GM19328 (cell line): Measurements from ENCODE around the gene C3orf33.

Experiments
- ATAC-seq: cut with Tn5 transposase; IDR thresholded peaks from one replicate; pipeline ENCODE4 v1.9.1; 2021; ENCODE audit warnings: mild to moderate bottlenecking, moderate library complexity; ENCODE audit not compliant: unreplicated experiment

Gene C3orf33

DNA sequence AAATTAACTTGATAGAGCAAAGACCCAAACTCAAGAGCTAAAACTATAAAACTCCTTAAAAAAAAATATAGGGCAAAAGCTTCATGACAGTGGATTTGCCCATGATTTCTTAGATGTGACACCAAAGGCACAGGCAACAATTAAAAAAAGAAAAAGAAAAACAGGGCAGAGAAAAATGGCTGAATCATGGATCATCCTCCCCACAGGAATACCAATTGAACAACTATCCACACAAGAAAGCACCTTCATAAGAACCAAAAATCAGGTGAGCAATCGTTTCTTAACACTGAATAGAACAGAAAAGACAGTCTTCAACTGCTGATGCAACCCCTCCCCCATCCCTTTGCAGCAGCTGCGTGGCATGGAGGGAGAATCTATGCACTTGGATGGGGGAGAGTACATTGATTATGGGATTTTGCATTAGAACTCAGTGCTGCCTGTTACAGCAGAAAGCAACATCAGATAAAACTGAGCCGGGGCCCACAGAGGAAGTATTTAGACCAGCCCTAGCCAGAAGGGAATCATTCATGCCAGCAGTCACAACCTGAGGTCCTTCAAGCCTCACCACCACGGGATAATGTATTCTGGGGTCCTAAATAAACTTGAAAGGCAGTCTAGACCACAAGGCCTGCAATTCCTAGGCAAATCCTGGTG, 15.7 kb downstream of the C3orf33 start:
- ATAC-seq: no peak

DNA sequence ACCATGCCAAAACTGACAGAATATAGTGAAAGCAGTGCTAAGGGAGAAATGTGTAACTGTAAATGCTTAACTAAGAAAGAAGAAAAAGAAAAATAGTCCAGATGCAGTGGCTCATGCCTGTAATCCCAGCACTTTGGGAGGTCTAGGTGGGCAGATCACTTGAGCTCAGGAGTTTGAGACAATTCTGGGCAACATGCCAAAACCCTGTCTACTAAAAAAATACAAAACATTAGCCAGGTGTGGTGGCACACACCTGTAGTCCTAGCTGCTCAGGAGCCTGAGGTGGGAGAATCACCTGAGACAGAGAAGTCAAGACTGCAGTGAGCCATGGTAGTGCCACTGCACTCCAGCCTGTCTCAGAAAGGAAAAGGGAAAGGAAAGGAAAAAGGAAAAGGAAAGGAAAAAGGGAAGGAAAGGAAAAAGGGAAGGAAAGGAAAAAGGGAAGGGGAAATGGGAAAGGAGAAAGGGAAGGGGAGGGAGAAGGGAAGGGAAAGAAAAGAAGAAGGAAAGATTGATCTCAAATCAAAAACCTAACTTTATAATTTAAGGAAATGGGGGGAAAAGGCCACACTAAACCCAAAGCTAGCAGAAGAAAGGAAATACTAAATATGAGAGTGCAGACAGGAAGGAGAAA, 20.3 kb downstream of the C3orf33 start:
- no peak for ATAC-seq

DNA sequence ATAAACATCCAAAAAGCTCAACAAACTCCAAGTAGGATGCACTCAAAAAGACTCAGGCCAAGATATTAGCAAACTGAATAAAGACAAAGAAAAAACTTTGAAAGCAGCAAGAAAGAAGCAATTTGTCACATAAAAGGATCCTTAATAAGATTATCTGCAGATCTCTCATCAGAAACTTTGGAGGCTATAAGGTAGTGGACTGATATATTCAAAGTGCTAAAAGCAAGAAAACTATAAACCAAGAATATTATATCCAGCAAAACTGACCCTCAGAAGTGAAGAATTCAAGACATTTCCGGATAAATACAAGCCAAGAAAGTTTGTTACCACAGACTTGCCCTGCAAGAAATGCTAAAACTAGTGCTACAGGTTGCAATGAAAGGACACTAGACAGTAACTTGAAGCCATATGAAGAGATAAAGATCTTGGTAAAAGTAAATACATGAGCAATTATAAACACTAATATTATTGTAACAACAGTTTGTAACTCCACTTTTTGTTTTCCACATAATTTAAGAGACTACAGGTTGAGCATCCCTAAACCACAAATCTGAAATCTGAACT, 23.6 kb downstream of the C3orf33 start:
- no peak for ATAC-seq

DNA sequence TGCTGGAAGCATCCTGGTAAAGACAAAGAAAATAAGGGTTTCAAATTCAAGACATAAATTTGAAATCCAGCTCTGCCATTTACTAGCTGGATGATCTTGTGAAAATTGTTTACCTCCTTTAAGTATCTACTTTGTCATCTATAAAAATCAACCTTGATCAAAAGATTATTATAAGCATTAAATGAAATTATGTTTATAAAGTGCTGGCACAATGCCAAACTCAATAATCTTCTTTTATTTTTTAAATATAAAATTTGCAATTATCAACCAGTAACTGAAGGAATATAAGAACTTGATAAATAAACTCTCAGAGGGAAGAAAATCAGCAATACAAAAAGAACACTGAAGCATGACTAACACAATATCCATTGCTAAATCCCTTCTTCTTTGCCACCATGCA, 25.8 kb downstream of the C3orf33 start:
- ATAC-seq: no peak

DNA sequence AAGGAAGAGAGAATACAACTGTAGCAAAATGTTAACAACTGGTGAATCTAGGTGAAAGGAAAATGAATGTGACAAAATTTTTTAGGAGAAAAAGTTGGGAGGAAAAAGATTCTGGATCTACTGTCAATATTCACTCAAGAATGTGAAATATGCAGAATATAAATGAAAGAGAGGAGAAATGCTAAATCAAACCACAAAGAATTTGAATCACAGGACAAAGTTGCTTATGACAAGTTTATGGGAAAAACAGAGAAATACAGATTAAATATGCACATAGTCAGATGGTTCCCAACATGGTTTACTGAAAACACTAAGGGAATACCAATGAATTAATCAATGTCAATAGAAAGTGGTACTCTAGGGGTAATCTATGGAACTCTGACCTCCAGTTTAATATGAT, 27.6 kb downstream of the C3orf33 start:
- ATAC-seq: no peak

DNA sequence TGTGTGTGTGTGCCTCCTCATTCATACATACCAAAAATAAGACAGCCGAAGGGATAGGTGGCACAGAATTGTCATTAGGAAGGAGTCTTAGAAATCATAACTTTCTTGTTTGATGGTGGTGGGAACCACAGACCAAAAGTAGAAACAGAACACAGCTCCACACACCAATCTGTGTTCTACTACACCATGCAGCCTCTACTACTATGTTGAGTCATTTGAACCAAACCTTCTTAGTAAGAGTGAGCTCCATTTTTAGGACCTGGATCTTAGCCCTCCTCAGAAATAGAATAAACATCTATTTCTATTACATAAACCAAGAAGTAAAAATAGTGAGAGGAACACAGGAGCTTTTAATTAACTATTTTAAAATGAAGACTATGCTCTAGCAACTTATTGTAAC, 33.3 kb downstream of the C3orf33 start:
- ATAC-seq: no peak

DNA sequence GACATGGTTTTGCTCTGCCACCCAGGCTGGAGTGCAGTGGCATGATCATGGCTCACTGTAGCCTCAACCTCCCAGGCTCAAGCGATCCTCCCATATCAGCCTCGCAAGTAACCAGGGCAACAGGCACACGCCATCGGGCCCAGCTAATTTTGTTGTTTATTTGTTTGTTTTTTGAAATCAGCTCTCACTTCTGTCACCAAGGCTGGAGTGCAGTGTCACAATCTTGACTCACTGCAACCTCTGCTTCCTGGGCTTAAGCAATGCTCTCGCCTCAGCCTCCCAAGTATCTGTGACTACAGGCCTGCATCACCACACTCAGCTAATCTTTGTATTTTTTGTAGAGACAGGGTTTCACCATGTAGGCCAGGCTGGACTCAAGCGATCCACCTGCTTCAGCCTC, 35.0 kb downstream of the C3orf33 start:
- ATAC-seq: no peak

DNA sequence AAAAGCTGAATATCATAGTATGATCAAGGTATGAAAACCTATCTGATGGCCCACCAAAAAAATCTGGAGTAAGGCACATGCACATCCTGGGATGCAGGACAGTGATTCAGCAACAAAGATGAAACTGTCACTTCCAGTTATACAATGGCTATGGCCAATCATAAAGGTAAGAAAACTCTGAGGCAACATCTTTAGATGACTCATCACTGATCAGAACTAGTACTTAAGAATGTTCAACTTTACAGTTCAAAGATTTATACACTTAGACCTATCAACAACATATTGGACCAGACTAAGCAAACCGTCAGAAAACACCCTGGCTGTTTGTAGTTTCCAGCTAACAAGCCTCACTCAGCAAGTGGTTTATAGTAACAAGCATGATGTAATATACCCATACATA, 39.9 kb downstream of the C3orf33 start:
- no peak for ATAC-seq

DNA sequence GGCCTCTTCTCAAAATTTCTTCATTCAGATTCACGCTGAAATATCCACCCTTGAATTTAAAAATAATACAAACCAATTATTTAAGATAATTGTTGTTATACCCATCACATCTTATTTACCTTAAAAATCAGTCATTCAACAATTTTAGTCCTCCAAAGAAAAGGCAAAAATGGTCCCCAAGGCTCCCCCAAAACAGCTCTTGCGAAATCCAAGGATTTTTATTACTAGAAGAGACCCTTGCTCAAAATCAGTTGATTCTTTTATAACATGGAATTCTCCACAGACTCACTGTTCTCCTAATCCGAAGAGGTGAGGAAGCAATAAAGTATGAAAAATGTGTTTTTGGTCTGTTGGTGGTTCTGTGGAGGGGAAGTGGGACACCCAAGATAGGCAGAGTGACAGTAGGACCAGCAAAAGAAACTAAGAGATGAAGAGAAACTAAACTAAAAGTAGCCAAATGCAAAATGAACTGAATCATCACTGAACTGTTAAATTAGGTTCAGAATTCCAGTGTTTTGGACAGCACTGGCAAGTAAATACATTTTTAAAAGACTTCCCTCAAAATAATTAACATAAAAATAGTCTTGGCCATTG, 42.1 kb downstream of the C3orf33 start:
- ATAC-seq: no peak

DNA sequence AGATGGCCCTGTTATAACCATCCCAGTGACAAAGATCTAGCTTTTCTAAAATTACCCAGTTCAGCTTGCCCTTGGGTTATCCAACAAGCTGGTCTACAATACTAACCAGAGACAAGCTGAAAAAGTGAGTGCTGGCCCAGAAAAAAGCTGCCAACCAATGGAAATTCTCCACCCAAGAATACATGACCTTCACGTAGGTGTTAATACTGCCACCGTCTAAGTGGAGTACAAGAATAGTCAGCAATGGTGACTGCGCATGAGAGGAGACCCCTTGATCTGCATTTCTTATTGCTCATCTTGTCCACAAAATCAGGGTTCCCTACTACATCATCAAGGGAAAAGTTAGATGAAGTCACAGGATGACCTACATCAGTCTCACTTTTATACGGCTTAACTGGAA, 45.4 kb downstream of the C3orf33 start:
- ATAC-seq: no peak

DNA sequence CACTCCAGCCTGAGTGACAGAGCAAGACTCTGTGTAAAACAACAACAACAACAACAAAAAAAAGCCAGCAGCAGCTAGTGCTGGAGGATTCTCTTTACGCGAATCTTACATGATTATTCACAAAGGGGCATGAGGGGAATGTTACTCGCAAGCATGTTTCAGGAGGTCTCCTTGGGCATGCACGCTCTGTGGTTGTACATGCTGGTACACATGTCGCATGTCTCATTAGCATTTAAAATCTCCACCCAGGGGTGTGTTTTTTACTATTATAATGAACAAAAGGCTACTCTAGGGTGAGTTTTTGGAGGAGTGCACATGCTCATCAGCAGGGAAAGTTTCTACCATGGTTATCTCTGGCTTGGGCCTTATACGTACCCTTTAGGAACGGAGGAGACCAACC, 48.5 kb downstream of the C3orf33 start:
- ATAC-seq: no peak

DNA sequence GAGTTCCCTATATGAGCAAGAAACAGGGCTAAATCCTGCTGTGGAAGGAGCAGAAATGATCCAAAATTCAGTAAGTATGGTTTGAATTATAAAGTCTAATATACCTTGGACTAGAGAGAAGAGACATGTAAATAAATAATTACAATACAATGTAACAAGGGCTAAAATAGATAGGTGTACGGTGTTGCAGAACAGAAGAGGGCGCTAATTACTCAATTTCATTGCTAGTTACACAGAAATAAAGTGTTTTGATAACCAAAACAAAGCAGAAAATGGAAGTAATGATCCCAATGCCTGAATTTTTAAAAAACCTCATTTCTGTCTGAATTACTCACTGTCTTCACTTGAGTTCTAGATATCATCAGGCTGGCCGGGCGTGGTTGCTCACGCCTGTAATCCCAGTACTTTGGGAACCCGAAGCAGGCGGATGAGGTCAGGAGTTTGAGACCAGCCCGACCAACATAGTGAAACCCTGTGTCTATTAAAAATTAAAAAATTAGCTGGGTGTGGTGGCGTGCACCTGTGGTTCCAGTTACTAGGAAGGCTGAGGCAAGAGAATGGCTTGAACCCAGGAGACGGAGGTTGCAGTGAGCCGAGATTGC, 52.9 kb downstream of the C3orf33 start:
- ATAC-seq: no peak

DNA sequence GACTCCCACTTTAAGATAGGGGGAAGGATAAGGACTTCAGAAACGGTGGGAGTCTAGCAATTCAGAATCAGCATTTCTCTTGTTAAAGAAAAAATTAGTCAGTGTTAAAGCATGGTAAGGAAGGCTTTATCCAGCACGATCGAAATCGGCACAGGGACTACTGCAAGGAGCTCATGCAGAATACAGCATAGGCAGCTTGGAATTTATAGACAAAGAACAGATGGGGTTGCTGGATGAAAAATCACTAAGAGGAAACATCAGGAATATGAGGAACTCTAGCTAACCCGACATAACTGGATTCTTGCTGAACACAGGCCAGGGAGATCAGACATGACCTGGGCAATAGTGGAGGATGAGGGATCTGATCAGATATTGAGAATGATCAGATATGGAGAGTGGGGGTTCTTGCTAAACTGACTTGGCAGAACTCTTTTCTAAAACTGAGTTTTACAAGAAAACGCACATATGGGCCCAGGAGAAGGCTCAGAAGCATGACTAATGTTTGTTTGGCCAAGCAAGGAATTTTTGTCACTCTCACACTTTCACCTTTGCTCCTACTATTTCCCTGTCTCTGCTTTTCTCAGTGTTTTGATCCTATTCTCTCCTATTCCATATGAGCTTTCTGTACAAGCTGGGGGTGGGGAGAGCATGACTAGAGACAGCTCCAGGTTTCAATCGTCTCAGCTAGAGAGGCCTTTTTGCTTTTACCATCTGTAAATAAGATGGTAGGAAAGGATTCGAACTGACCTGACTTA, 57.3 kb downstream of the C3orf33 start:
- no peak for ATAC-seq

DNA sequence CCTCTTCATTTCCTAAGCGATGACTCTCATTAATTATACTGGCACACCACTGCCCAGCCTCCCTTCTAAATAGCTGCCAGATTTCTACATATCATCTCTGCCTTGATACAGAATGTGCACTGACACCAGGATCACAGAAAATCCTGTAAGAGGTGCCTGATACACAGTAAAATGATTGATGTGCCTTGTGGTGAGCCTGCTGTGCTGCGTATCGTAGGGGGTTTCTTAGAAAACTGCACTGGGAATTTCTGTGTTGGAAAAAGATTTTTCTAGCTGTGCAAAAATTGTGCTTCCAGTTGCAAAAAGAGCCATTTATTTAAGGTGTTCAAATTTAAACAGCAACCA, 58.2 kb downstream of the C3orf33 start:
- ATAC-seq: no peak

DNA sequence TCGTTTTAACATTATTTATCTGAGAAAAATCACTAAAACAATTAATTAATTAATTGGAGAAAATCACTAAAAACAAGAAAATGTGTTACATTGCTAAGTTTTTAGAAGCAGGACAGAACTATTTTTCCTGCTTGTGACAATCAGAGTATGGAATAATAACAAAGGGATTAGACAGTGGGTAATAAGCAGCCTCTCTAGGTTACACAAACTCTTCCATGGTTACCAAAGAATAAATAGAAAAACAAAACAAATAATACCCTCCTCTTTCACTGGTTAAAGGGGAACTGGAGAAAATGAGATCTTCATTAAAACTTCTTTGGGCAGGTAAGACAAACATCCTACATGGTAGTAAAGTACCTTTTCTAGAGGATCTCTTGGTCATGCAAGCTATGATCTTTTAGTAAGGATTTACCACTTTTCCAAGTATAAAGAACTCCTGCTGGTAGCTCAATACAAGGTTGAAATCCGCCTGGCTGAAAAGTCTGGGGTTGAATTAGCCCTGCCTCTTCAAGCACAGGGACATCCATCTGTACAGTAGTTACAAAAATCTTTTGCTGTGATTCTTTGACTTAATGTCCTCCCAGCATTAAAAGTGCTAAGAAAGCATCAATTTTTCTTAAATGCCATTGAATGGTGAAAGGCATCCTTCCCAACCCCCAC, 58.7 kb downstream of the C3orf33 start:
- ATAC-seq: no peak

DNA sequence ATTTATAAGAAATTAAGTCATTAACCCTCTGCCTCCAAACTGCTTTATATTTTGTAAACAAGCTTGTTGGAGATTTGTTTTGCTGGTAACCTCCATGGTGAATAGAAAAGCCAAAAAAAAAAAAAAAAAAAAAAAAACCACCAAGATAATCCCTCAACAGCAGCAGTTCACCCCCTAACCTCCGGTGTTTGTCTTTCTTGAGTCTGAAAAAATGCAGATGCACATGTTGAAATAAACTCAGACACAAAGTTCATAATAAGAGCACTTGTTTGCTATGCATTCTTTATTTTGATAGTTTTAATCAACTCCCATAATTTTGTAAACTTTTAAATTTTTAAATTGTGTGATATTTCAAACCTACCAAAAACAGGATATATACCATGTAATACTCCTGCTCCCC, 59.4 kb downstream of the C3orf33 start:
- ATAC-seq: no peak

DNA sequence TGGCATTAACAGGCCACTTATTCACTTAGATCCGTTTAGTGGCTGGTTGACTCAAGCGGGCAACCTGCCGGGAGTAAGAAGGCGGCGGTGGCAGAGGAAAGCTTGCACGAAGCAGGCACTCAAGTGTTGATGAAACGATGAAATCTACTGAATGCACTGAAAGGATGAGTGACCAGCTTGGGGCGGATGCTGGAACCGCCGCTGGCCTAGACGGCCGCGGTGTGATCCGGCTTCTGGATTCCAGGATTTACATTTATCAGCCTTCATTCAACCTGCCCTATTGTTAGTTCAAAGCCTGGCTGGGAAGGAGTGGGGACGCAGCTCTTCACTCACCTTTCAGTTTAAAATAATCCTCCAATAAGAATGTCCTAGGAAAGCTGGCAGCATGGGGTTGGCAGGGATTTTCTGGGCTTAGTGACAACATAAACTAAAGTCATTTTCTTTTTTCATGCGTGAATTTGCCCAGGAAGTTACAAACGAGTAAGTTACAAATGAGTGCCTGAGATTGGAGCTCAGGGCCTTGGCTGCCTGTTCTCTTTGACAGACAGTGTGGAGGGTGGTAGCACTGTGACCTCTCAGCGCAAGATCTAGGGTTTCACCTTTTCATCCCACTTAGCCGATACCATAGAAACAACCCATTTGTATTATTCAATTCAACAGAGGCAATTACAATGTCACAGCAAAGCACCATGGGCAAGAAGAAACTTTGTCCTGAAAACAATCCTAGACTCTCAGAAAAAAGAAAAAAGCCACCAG, 60.1 kb downstream of the C3orf33 start:
- no peak for ATAC-seq

DNA sequence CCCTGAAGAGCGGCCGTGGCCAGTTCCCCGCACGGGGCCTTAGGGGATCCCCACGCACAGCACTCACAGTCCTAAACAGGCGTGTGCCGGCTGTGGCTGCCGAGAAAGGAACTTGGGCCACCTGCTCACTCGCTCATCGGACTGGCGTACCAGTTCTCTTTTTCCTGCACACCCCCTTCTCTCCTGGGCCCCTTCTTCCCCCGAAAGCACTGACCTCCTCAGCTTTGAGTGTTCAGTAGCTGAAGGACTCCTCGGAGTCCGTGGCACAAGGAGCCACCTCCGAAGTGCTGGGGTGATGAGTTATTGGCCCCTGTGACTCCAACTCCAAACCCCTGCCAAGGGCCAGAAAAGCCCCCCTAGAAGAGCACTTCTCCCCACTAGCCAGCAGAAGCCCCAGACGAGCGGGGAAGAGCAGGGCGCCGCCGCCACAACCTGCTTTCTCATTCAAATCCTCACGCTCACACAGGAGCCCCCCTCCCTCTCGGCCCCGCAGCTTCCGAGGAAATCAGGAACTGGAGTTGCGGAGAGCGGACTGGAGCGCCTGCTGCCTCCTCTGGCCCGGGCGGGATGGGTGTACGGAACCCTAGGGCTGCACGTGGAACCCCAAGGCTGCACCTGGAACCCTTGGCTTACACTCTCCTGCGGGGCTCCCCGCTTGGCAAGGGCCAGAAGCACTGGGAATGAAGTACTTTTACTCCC, 61.3 kb downstream of the C3orf33 start, which contains the start of gene PLCH1:
TSS of gene PLCH1 (minus strand) at position 446 of the 699 bp plus-strand sequence. CDS start 40,847 bp downstream, outside the sequence.
- peak; percentile 52 for ATAC-seq

DNA sequence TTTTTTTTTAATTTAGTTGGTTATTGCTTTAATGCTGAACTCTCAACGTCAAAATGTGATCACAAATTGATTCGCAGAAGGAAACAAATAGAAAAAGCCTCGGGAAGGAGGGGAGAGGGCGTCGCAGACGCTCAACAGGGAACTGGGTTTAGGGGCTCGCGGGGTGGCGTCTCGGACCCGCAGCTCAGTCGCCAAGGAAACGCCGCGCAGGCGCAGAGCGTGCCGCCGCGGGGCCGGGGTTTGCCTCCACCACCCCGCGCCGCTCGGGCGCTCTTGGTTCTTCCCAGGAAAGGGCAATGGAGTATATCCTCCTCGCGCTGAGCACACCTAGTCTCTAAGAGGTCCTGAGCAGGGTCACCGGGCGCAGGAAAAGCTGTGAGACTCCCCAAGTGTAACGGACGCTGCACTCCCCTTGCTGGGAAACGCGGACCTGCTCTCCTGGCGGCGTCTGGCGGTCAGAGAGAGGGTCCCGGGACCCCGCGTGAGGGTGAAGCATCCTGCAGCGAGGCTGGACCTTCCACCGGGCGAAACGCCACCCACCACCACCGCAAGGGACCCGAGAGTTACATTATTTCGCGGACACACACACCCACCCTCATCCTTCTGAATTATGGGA, 62.0 kb downstream of the C3orf33 start:
- peak; percentile 41 for ATAC-seq
